ENCODE measurements around the gene HDDC3.
"Not testable (repeated sequence)": the region's sequence is repeated elsewhere in the genome, so short reads cannot be mapped to it uniquely, and the experiment has no call there.

The HDDC3 gene

GRCh38 chr15:90905306-90906180 lies 26.8 kb downstream of the HDDC3 start:
- peaks cover 24% of the 10 kb centered on the region for H3K36me3 ChIP-seq (ENCODE audit: insufficient read depth, low read length)
- no peaks in the 10 kb centered on the region for H3K9me3 ChIP-seq (replicated peaks; ENCODE audit: low read length)
- no peak overlapping the region for H3K9ac ChIP-seq (ENCODE audit: low read depth, low read length)
- H3K4me1 ChIP-seq (ENCODE audit: control insufficient read depth, insufficient read depth, low read length) = peaks cover 14% of the 10 kb centered on the region
- no peak overlapping the region for H3K4me3 ChIP-seq (ENCODE audit: low read length)
- no peak overlapping the region for H3K4me2 ChIP-seq (ENCODE audit: low read length)
- H3K27me3 ChIP-seq (ENCODE audit: control insufficient read depth, insufficient read depth, low read length) = no peaks in the 10 kb centered on the region

- no peak overlapping the region for H3K9ac ChIP-seq (ENCODE audit: low read depth, low read length)
- peaks cover 24% of the 10 kb centered on the region for H3K36me3 ChIP-seq (ENCODE audit: insufficient read depth, low read length)
- no peak overlapping the region for H3K4me2 ChIP-seq (ENCODE audit: low read length)
- no peak overlapping the region for H3K4me3 ChIP-seq (ENCODE audit: low read length)
- H3K9me3 ChIP-seq (replicated peaks; ENCODE audit: low read length) = no peaks in the 10 kb centered on the region
- peaks cover 14% of the 10 kb centered on the region for H3K4me1 ChIP-seq (ENCODE audit: control insufficient read depth, insufficient read depth, low read length)
- no peaks in the 10 kb centered on the region for H3K27me3 ChIP-seq (ENCODE audit: control insufficient read depth, insufficient read depth, low read length)
These were observed 27.6 kb downstream of the HDDC3 start for GRCh38 chr15:90904746-90905145.

GRCh38 chr15:90903733-90904536 lies 28.4 kb downstream of the HDDC3 start:
- Histone ChIP-seq H3K9ac (ENCODE audit: low read depth, low read length) (peak overlapping the region; percentile 54), H3K4me3 (ENCODE audit: low read length) (peak overlapping the region; percentile 87), H3K9me3 (replicated peaks; ENCODE audit: low read length) (no peaks in the 10 kb centered on the region), H3K36me3 (ENCODE audit: insufficient read depth, low read length) (peaks cover 24% of the 10 kb centered on the region), H3K4me2 (ENCODE audit: low read length) (peak overlapping the region; percentile 96), H3K4me1 (ENCODE audit: control insufficient read depth, insufficient read depth, low read length) (peaks cover 14% of the 10 kb centered on the region), H3K27me3 (ENCODE audit: control insufficient read depth, insufficient read depth, low read length) (no peaks in the 10 kb centered on the region)

- H3K9me3 ChIP-seq (replicated peaks; ENCODE audit: low read length) = no peaks in the 10 kb centered on the region
- H3K9ac ChIP-seq (ENCODE audit: low read depth, low read length) = peak within 1 kb of the TSS; percentile 87
- peak within 1 kb of the TSS; percentile 87 for H3K4me3 ChIP-seq (ENCODE audit: low read length)
- H3K27me3 ChIP-seq (ENCODE audit: control insufficient read depth, insufficient read depth, low read length) = no peaks in the 10 kb centered on the region
- H3K4me2 ChIP-seq (ENCODE audit: low read length) = peak within 1 kb of the TSS; percentile 96
- peaks cover 14% of the 10 kb centered on the region for H3K4me1 ChIP-seq (ENCODE audit: control insufficient read depth, insufficient read depth, low read length)
- peaks cover 24% of the 10 kb centered on the region for H3K36me3 ChIP-seq (ENCODE audit: insufficient read depth, low read length)
These were observed 29.3 kb downstream of the HDDC3 start, which contains the start of gene MAN2A2 for GRCh38 chr15:90902840-90903732. TSS of gene MAN2A2 (plus strand) at chr15:90903302. CDS start at chr15:90904208, 906 bp downstream.

GRCh38 chr15:90902040-90902839 lies 30.1 kb downstream of the HDDC3 start:
- H3K9me3 ChIP-seq (replicated peaks; ENCODE audit: low read length) = no peaks in the 10 kb centered on the region
- peaks cover 18% of the 10 kb centered on the region for H3K36me3 ChIP-seq (ENCODE audit: insufficient read depth, low read length)
- H3K4me2 ChIP-seq (ENCODE audit: low read length) = peak overlapping the region; percentile 96
- peaks cover 14% of the 10 kb centered on the region for H3K4me1 ChIP-seq (ENCODE audit: control insufficient read depth, insufficient read depth, low read length)
- peak overlapping the region; percentile 87 for H3K4me3 ChIP-seq (ENCODE audit: low read length)
- H3K9ac ChIP-seq (ENCODE audit: low read depth, low read length) = peak overlapping the region; percentile 87
- H3K27me3 ChIP-seq (ENCODE audit: control insufficient read depth, insufficient read depth, low read length) = no peaks in the 10 kb centered on the region

GRCh38 chr15:90901175-90902039 lies 30.9 kb downstream of the HDDC3 start:
- no peaks in the 10 kb centered on the region for H3K9me3 ChIP-seq (replicated peaks; ENCODE audit: low read length)
- peak overlapping the region; percentile 87 for H3K9ac ChIP-seq (ENCODE audit: low read depth, low read length)

GRCh38 chr15:90897131-90897655 lies 35.2 kb downstream of the HDDC3 start:
- H3K9ac ChIP-seq (ENCODE audit: low read depth, low read length); H3K27me3 ChIP-seq (ENCODE audit: control insufficient read depth, insufficient read depth, low read length); H3K4me1 ChIP-seq (ENCODE audit: control insufficient read depth, insufficient read depth, low read length); H3K9me3 ChIP-seq (replicated peaks; ENCODE audit: low read length); H3K4me3 ChIP-seq (ENCODE audit: low read length); H3K36me3 ChIP-seq (ENCODE audit: insufficient read depth, low read length); H3K4me2 ChIP-seq (ENCODE audit: low read length): not testable (repeated sequence)

More at GRCh38 chr15:90901175-90902039, 30.9 kb downstream of the HDDC3 start:
- Histone ChIP-seq H3K4me2 (ENCODE audit: low read length) (peak overlapping the region; percentile 96), H3K4me1 (ENCODE audit: control insufficient read depth, insufficient read depth, low read length) (peaks cover 14% of the 10 kb centered on the region), H3K4me3 (ENCODE audit: low read length) (peak overlapping the region; percentile 87), H3K27me3 (ENCODE audit: control insufficient read depth, insufficient read depth, low read length) (no peaks in the 10 kb centered on the region), H3K36me3 (ENCODE audit: insufficient read depth, low read length) (peaks cover 12% of the 10 kb centered on the region)

- Histone ChIP-seq H3K9me3 (replicated peaks; ENCODE audit: low read length) (no peaks in the 10 kb centered on the region), H3K4me3 (ENCODE audit: low read length) (no peak overlapping the region), H3K4me1 (ENCODE audit: control insufficient read depth, insufficient read depth, low read length) (no peaks in the 10 kb centered on the region), H3K27me3 (ENCODE audit: control insufficient read depth, insufficient read depth, low read length) (no peaks in the 10 kb centered on the region), H3K9ac (ENCODE audit: low read depth, low read length) (no peak overlapping the region), H3K4me2 (ENCODE audit: low read length) (no peak overlapping the region), H3K36me3 (ENCODE audit: insufficient read depth, low read length) (no peaks in the 10 kb centered on the region)
These were observed 36.7 kb downstream of the HDDC3 start for GRCh38 chr15:90895571-90896117.

- Histone ChIP-seq H3K4me3 (ENCODE audit: low read length) (no peak overlapping the region), H3K9me3 (replicated peaks; ENCODE audit: low read length) (no peaks in the 10 kb centered on the region), H3K9ac (ENCODE audit: low read depth, low read length) (no peak overlapping the region), H3K27me3 (ENCODE audit: control insufficient read depth, insufficient read depth, low read length) (no peaks in the 10 kb centered on the region), H3K4me2 (ENCODE audit: low read length) (no peak overlapping the region), H3K36me3 (ENCODE audit: insufficient read depth, low read length) (no peaks in the 10 kb centered on the region), H3K4me1 (ENCODE audit: control insufficient read depth, insufficient read depth, low read length) (no peaks in the 10 kb centered on the region)
These were observed 38.9 kb downstream of the HDDC3 start for GRCh38 chr15:90893175-90894090.

Data from skeletal muscle satellite cell (primary cell).